CD4-positive, alpha-beta T cell treated with Interleukin-4 for 4 hours (primary cell): Measurements from ENCODE around the gene MYLK2.

Source experiments
- DNase-seq: peaks from one replicate; pipeline ENCODE4 v3.0.0-alpha.2; 2020

Gene MYLK2

GRCh38 chr20:31858760-31859083, 39.6 kb downstream of the MYLK2 start:
- no peak for DNase-seq

GRCh38 chr20:31859266-31859997, 40.3 kb downstream of the MYLK2 start:
- no peak for DNase-seq

DNA sequence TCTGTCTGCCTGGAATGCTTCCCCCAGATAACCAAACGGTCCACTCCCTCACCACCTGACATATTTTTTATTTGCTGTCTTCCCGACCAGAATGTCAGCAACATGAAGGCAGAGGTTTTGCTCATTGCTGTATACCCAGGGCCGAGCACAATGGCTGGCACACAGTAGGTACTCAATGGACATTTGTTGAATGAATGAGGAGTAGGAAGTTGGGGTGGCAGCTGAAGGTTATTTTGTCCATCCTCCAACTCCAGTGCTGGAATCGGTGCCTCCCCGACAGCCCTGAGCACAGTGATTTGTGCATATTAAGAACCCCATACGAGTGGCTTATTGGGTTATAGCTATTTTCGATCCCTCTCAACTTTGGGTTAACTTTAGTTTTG, 40.8 kb downstream of the MYLK2 start:
- no peak for DNase-seq

GRCh38 chr20:31860390-31861134, 41.4 kb downstream of the MYLK2 start:
- no peak for DNase-seq

DNA sequence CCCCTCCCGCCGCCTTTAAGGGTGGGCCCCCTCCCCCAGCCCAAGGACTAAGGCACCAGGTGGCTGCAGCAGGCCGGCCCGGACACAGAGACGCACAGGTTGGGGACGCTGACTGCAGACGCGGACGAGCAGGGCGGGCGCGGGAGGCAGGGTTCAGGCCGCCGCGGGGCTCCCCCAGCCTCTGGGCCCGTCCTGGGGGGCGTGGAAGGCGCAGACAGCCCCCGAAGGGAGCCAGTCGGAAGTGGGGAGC, 41.9 kb downstream of the MYLK2 start:
- DNase-seq, result no peak

- peak; percentile 59 for DNase-seq
Measured at GRCh38 chr20:31861385-31862156, 42.4 kb downstream of the MYLK2 start.

DNA sequence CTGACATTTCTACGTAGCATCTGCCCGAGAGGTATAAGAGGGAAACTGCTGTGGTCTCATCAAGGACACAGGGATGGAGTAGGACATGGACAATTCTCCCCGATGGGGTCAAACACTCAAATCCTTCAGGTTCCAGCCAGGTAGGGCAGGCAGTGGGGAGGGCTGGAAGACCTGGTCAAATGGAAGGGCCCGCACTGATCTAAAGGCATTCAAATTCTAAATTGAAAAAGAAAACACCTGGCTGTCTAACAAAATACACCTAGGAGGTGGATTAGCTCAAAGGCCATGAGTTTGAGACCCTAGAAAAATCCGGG, 43.0 kb downstream of the MYLK2 start:
- DNase-seq, result no peak

- DNase-seq, result no peak
Measured at GRCh38 chr20:31862506-31862905, 43.4 kb downstream of the MYLK2 start.

DNA sequence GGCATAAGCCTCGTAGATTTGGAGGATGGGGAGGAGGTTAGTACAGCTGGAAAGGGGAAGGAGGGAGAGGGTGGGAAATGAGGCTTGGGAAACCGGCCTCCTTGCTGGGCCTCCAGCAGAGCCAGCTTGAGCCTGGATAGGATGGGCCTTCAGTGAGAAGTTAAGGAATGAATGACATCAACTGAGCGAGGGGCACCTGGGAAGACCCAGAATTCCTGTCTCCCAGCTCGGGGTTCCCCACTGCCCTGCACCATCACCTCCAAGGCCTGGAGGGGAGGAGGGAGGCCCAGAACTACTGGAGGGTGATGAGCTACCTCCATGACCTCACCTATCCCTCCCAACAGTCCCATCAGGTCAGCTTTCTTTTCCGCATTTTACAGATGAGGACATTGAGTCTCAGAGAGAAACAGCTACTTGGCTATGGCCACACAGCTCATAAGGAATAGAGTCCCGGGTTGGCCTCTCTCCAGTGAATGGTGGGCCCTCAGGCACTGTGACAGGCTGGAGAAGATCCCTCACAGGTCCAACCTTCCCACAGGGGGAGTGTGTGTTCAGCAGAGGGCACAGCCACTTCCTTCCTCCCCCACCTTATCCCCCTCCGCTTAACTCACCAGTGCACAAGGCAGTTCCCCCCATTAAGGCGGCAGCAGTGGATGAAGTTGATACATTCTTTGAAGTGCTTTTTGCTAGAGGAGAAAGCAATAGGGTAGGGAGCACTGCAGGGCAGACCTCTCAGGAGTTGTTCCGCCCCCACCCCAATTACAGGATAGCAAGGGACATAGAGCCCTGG, 44.3 kb downstream of the MYLK2 start:
- no peak for DNase-seq

- DNase-seq, result no peak
Measured at GRCh38 chr20:31864521-31865400, 45.6 kb downstream of the MYLK2 start.

- DNase-seq, result no peak
Measured at GRCh38 chr20:31866221-31866620, 47.1 kb downstream of the MYLK2 start.

GRCh38 chr20:31868853-31869672, 49.9 kb downstream of the MYLK2 start:
- DNase-seq, result no peak

DNA sequence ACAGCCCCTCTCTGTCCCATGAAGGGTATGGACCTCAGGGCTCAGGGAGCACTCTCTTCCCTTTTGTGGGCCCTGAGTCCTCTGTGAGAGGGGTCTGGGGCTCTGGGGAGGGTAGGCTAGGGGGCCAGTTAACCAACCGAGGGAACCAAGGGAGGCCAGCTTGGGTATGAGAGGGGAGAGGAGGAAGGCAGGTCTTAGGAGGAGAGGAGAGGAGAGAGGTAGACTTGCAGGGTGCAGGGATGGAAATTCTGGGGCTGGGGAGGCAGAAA, 50.5 kb downstream of the MYLK2 start:
- no peak for DNase-seq

- DNase-seq, result no peak
Measured at GRCh38 chr20:31869942-31870725, 51.0 kb downstream of the MYLK2 start, which contains the start of the genes DUSP15 and TTLL9. Gene DUSP15 (minus strand): TSS chr20:31870527. CDS start chr20:31870337, 190 bp downstream. Gene TTLL9 (plus strand): TSS chr20:31870634. CDS start chr20:31871127, 493 bp downstream.

- no peak for DNase-seq
Measured at GRCh38 chr20:31870726-31871617, 51.8 kb downstream of the MYLK2 start.

GRCh38 chr20:31871618-31871954, 52.4 kb downstream of the MYLK2 start:
- DNase-seq, result no peak

DNA sequence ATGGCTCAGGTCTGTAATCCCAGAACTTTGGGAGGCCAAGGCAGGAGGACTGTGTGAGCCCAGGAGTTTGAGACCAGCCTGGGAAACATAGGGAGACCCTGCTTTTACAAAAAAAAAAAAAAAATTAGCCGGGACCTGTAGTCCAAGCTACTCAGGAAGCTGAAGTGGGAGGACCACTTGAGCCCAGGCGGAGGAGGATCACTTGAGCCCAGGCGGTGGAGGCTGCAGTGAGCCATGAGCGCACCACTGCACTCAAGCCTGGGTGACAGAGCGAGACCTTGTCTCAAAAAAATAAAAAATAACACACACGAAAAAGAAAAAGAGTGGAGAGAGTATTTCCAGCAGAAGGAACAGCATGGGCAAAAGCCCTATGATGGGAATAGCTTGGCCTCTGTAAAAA, 53.2 kb downstream of the MYLK2 start:
- no peak for DNase-seq

DNA sequence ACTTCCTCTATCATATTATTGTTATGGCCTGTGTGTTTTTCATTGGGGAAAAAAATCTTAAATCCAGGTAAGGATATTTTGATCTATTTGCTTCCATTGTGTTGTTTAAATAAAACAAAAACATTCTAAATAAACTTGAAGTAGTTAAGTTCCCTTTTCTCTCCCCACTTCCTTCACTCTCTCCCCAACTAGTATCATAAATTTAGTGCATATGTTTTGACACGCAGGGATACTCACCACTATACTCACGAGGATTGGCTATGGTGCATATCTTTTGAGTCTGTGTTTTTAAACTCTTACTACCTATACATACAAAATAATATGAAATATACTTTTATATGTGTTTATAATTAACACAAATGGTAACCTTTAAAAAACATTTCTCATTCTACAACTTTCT, 56.5 kb downstream of the MYLK2 start:
- DNase-seq, result no peak

DNA sequence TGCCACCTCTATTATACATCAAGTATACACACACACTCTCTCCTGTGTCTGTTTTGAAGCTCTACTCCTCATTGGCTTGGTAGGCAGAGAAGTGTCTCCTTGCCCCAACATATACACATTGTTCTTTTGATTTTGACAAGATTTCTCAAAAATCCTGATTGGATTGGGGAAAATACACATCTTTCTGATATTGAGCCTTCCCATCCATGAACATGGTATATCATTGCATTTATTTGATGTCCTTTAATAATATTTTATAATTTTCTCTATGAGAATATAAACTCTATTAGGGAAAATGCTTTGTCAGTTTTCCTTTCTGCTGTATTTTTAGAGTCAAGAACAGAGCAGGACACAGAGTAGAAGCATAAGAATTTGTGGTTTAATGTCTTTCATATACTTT, 58.5 kb downstream of the MYLK2 start:
- DNase-seq, result no peak
